Diencephalon (tissue), 1 donor: Measurements from ENCODE around the gene ALOX12. TPM values are rescaled to one million over a fixed set of nuclear protein-coding genes. Genes with fewer than 3 reads are reported as not detected.

Experiments used
- small RNA-seq: library from RNA; depleted of rRNA; stranded (forward); fragments of <200 nt; gene quantifications from one replicate; pipeline ENCODE3, GENCODE V24; 2014
- total RNA-seq: library from RNA; depleted of rRNA; stranded (reverse); fragments of >200 nt; gene quantifications from one replicate; pipeline ENCODE4 v1.2.3, GENCODE V29; 2014

ALOX12 gene
- not detected for total RNA-seq

GRCh38 chr17:6995500-6996255, at the start of gene ALOX12:
ALOX12 (plus strand) TSS chr17:6996049; CDS start chr17:6996118, 69 bp downstream.

GRCh38 chr17:7022781-7023571, 27.1 kb downstream of the ALOX12 start, which contains the start of gene BCL6B:
BCL6B (plus strand) TSS chr17:7023050; CDS start chr17:7023672, 622 bp downstream.

GRCh38 chr17:7035591-7036368, 39.9 kb downstream of the ALOX12 start, which contains the start of gene SLC16A13:
SLC16A13 (plus strand) TSS chr17:7036015; CDS start chr17:7036383, 368 bp downstream.

GRCh38 chr17:7043497-7044198, 47.8 kb downstream of the ALOX12 start, which contains the start of gene SLC16A11:
SLC16A11 (minus strand) TSS chr17:7044092; CDS start chr17:7043513, 579 bp downstream.

Small RNAs within 50 kb of the gene (small RNA-seq; reads per million reads assigned to genes)
- not detected for gene AC120057.1

Other genes starting within 250 kb of the ALOX12 start
- 4.6 TPM for gene XAF1, start 240.0 kb upstream of the ALOX12 start, total RNA-seq
- gene FBXO39, start 219.8 kb upstream of the ALOX12 start, total RNA-seq, result not detected
- 9.5 TPM for gene TEKT1, start 164.3 kb upstream of the ALOX12 start, total RNA-seq
- 60.2 TPM for gene RNASEK, start 16.6 kb downstream of the ALOX12 start, total RNA-seq
- 3.0 TPM for gene BCL6B, start 27.0 kb downstream of the ALOX12 start, total RNA-seq
- gene SLC16A13, start 40.0 kb downstream of the ALOX12 start, total RNA-seq, result 0.92 TPM
- gene SLC16A11, start 48.0 kb downstream of the ALOX12 start, total RNA-seq, result 0.23 TPM
- gene CLEC10A, start 84.2 kb downstream of the ALOX12 start, total RNA-seq, result not detected
- not detected for gene ASGR2, start 118.8 kb downstream of the ALOX12 start, total RNA-seq
- gene ASGR1, start 183.3 kb downstream of the ALOX12 start, total RNA-seq, result 20.1 TPM
- gene DLG4, start 223.8 kb downstream of the ALOX12 start, total RNA-seq, result 136 TPM
- 97.6 TPM for gene ACADVL, start 223.9 kb downstream of the ALOX12 start, total RNA-seq
- gene DVL2, start 238.5 kb downstream of the ALOX12 start, total RNA-seq, result 56.1 TPM
- gene PHF23, start 243.4 kb downstream of the ALOX12 start, total RNA-seq, result 28.6 TPM
- 167 TPM for gene GABARAP, start 246.4 kb downstream of the ALOX12 start, total RNA-seq